ENCODE measurements around the gene RHOH.

GRCh38 chr4:40228497-40229365 is 31.9 kb downstream of the RHOH start:
- peak; percentile 36 to 41 for TF ChIP-seq CTCF (conservative IDR thresholded peaks at IDR 0.05 in 1 of 2, IDR thresholded peaks at IDR 0.05 in 1 of 2; ENCODE audit: extremely low read depth in 1 of 2, insufficient read depth in 1 of 2, low read depth in 1 of 2, low read length in 2 of 2)
- TF ChIP-seq EZH2 (IDR thresholded peaks at IDR 0.05; ENCODE audit: borderline replicate concordance, low read length) = no peak
